Caco-2 (cell line): ENCODE results near the gene DR1. TPM values are rescaled to one million over a fixed set of nuclear protein-coding genes. Genes with fewer than 3 reads are reported as not detected.

Experiments
- BruUV-seq: library from RNA; stranded (reverse); fragments of 400-500 nt; replicated peaks from 2 replicates; lab custom pipeline; 2021; lab: Mats Ljungman, UMichigan
- CTCF ChIA-PET: fragments of 300-600 bp; sonication (Branson Sonifier 250); formaldehyde crosslinking; loops from one replicate; lab custom pipeline; 2022; ENCODE audit warnings: antibody characterized with exemption; lab: Charles Lee
- POLR2A ChIA-PET: fragments of 300-600 bp; sonication (Branson Sonifier 250); formaldehyde crosslinking; loops from one replicate; lab custom pipeline; 2022; ENCODE audit warnings: antibody characterized with exemption; lab: Charles Lee
- DNase-seq, 2 experiments: peaks; one replicate each; pipeline versions ENCODE4 v3.0.0 to v3.0.0-alpha.2; 2020 to 2022
- H3K27me3 ChIP-seq: replicated peaks from 2 replicates; pipeline ENCODE4 v1.6.0; 2011; ENCODE audit warnings: low read length; ENCODE audit not compliant: control insufficient read depth, insufficient read depth
- H3K36me3 ChIP-seq: 2 replicates; pipeline ENCODE4 v1.5.1; 2011; ENCODE audit warnings: low read length; ENCODE audit not compliant: control insufficient read depth, insufficient read depth
- H3K4me1 ChIP-seq: fragments of 250-450 bp; sonication (Bioruptor Pico); 2 replicates; pipeline ENCODE4 v1.5.1; 2020; ENCODE audit warnings: mild to moderate bottlenecking
- H3K4me3 ChIP-seq: 2 replicates; pipeline ENCODE4 v1.5.1; 2011; ENCODE audit warnings: low read depth, mild to moderate bottlenecking, control low read depth, low read length
- H3K9me3 ChIP-seq: fragments of 250-450 bp; sonication (Bioruptor Pico); 2 replicates; pipeline ENCODE4 v1.5.1; 2020; ENCODE audit warnings: mild to moderate bottlenecking, moderate library complexity
- H3K27ac Mint-ChIP-seq: one replicate; pipeline ENCODE4 v1.8.0; 2022; ENCODE audit warnings: mixed read lengths; ENCODE audit not compliant: unreplicated experiment
- H3K27me3 Mint-ChIP-seq: one replicate; pipeline ENCODE4 v1.8.0; 2022; ENCODE audit warnings: mixed read lengths; ENCODE audit not compliant: insufficient read depth, unreplicated experiment
- H3K36me3 Mint-ChIP-seq: one replicate; pipeline ENCODE4 v1.8.0; 2022; ENCODE audit warnings: mild to moderate bottlenecking, mixed read lengths; ENCODE audit not compliant: insufficient read depth, unreplicated experiment
- H3K4me1 Mint-ChIP-seq: one replicate; pipeline ENCODE4 v1.8.0; 2022; ENCODE audit warnings: low read depth, mixed read lengths; ENCODE audit not compliant: unreplicated experiment
- H3K4me3 Mint-ChIP-seq: one replicate; pipeline ENCODE4 v1.8.0; 2022; ENCODE audit warnings: mild to moderate bottlenecking, moderate library complexity, mixed read lengths; ENCODE audit not compliant: unreplicated experiment
- H3K9me3 Mint-ChIP-seq: one replicate; pipeline ENCODE4 v1.8.0; 2022; ENCODE audit warnings: mixed read lengths; ENCODE audit not compliant: unreplicated experiment
- intact Hi-C: fragments of 100-400 bp; cut with micrococcal nuclease; formaldehyde crosslinking; loops from one replicate; pipeline ENCODE4 v1.10.0; 2022; ENCODE audit not compliant: unreplicated experiment
- total RNA-seq: library from RNA; stranded (reverse); gene quantifications from 2 replicates; pipeline ENCODE4 v1.2.3, GENCODE V29; 2022
- TF ChIP-seq, protein P1 (sequence below), 2 experiments: fragments of 200-600 bp in 1 of 2; IDR thresholded peaks; 1 replicate in 1 of 2; 2 replicates in 1 of 2; pipeline versions ENCODE4 v1.5.1 to v1.8.0; 2011 to 2022; ENCODE audit warnings: antibody characterized with exemption in 1 of 2, control low read depth in 1 of 2, inconsistent platforms in 1 of 2, low read depth in 1 of 2, low read length in 1 of 2, mild to moderate bottlenecking in 1 of 2, moderate library complexity in 1 of 2; ENCODE audit not compliant: insufficient read depth in 1 of 2, severe bottlenecking in 1 of 2, unreplicated experiment in 1 of 2

Gene DR1
- total RNA-seq, 1 experiment from 2014 or later = 30.5 TPM

DNA sequence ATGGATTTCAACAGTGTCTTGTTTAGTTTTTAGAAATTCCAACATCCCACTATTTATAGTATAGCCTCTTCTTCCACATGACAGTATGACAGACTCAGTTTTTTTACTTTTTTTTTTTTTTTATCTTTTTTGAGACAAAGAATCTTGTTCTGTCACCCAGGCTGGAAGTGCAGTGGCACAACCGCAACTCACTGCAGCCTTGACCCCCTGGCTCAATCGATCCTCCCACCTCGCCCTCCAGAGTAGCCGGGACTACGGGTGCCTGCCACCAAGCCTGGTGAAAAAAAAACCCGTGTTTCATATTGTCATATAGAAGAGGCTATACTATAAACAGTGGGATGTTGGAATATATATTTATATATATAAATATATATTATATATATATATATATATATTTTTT is 1.2 kb upstream of the DR1 start:
- BruUV-seq = no TSS peak
- H3K36me3 ChIP-seq = no peaks in the 10 kb centered on the region
- no peaks in the 10 kb centered on the region for H3K9me3 ChIP-seq
- no peaks in the 10 kb centered on the region for H3K27me3 ChIP-seq
- ChIA-PET CTCF (interaction anchor here (2.6 kb wide), 1 partner anchor 40 kb away, joined by 13 read pairs; no protein-coding TSS in a partner anchor), POLR2A (interaction anchor here (2.2 kb wide), 1 partner anchor 40 kb away, joined by 8 read pairs; no protein-coding TSS in a partner anchor)
- Mint-ChIP-seq H3K9me3 (no peaks in the 10 kb centered on the region), H3K27ac (no peak overlapping the region), H3K4me3 (no peak overlapping the region), H3K27me3 (no peaks in the 10 kb centered on the region), H3K36me3 (peaks cover 8% of the 10 kb centered on the region), H3K4me1 (no peaks in the 10 kb centered on the region)
- H3K4me3 ChIP-seq = no peak overlapping the region; the same call in 1 of the 2 replicates
- intact Hi-C loops = no loop called here
- peaks cover 3% of the 10 kb centered on the region; the same call in 1 of the 2 replicates for H3K4me1 ChIP-seq
- TF ChIP-seq, protein P1, sequence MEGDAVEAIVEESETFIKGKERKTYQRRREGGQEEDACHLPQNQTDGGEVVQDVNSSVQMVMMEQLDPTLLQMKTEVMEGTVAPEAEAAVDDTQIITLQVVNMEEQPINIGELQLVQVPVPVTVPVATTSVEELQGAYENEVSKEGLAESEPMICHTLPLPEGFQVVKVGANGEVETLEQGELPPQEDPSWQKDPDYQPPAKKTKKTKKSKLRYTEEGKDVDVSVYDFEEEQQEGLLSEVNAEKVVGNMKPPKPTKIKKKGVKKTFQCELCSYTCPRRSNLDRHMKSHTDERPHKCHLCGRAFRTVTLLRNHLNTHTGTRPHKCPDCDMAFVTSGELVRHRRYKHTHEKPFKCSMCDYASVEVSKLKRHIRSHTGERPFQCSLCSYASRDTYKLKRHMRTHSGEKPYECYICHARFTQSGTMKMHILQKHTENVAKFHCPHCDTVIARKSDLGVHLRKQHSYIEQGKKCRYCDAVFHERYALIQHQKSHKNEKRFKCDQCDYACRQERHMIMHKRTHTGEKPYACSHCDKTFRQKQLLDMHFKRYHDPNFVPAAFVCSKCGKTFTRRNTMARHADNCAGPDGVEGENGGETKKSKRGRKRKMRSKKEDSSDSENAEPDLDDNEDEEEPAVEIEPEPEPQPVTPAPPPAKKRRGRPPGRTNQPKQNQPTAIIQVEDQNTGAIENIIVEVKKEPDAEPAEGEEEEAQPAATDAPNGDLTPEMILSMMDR (IDR thresholded peaks at IDR 0.05; ENCODE audit: insufficient read depth in 1 of 2, low read depth in 1 of 2, low read length in 1 of 2, severe bottlenecking in 1 of 2, unreplicated experiment in 1 of 2) = no peak
- DNase-seq = no peak

DNA sequence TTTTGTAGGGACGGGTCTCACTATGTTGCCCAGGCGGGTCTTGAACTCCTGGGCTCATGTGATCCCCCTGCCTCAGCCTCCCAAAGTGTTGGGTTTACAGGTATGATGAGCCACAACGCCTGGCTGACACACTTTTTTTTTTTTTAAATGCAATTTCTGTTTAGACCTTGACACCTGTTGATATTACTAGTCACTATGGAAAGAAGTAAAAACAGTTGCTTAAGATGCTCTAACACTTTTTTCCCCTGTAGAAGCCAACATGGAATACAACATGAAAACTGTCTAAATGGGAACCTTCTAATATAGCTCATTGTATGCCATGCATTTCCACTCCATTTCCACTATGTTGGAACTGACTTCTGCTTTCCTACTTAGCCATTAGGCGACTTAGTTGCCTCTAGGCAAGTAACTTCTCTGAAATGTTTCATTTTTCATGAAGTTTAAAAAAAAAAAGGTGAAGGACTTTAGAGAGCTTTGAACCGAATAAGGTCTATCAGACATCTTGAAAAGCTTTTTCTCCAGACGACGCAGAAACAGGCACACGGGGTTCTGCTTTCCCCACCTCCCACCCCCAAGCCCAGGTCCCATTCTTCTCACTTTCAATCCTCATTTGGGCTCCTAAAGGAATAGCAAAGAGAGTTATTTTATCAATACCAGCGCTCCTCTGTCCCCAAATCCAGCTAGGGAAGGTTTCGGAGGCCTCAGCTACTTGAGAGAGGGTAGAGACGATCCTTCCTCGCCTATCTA is 648 bp upstream of the DR1 start:
- Mint-ChIP-seq H3K9me3 (no peaks in the 10 kb centered on the region), H3K4me1 (no peaks in the 10 kb centered on the region), H3K27me3 (no peaks in the 10 kb centered on the region), H3K36me3 (peaks cover 8% of the 10 kb centered on the region), H3K27ac (peak overlapping the region; percentile 96), H3K4me3 (peak overlapping the region; percentile 94)
- peak in 1 of 2 experiments; percentile 2 for DNase-seq
- peak overlapping the region; percentile 64 for H3K4me3 ChIP-seq
- ChIA-PET POLR2A (interaction anchor here (0.7 to 2.2 kb wide), 2 partner anchors 40 to 435 kb away, joined by 3 to 8 read pairs; no protein-coding TSS in a partner anchor), CTCF (interaction anchor here (1.0 to 2.6 kb wide), 2 partner anchors 40 to 265 kb away, joined by 3 to 13 read pairs; no protein-coding TSS in a partner anchor)
- intact Hi-C loops = loop anchor here (1.0 kb wide), 1 partner anchor 41 kb away; no protein-coding TSS in a partner anchor
- H3K9me3 ChIP-seq = no peaks in the 10 kb centered on the region
- H3K4me1 ChIP-seq = peaks cover 6% of the 10 kb centered on the region; the same call in 1 of the 2 replicates
- TSS peak; percentile 90 for BruUV-seq
- no peaks in the 10 kb centered on the region for H3K27me3 ChIP-seq
- H3K36me3 ChIP-seq = no peaks in the 10 kb centered on the region
- TF ChIP-seq, protein P1 (IDR thresholded peaks at IDR 0.05; ENCODE audit: insufficient read depth in 1 of 2, low read depth in 1 of 2, low read length in 1 of 2, severe bottlenecking in 1 of 2, unreplicated experiment in 1 of 2) = no peak

DNA sequence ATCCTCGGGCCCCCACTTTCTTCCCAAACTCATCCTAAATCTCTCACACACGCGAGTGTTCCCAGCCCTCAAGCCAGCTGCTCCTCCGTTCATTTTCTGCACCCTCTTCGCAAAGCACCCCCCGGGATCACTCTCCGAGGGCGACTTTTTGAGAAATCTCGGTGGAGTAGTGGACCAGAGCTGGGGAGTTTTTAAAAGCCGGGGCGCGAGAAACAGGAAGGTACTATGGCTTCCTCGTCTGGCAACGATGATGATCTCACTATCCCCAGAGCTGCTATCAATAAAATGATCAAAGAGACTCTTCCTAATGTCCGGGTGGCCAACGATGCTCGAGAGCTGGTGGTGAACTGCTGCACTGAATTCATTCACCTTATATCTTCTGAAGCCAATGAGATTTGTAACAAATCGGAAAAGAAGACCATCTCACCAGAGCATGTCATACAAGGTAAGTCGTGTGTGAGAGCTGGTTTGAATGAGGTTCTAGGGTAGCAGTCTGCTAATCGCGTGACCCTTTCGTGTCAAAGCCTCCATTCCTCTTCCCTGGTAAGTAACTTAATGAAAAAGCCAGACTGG is 800 bp downstream of the DR1 start:
- TF ChIP-seq, protein P1 (IDR thresholded peaks at IDR 0.05; ENCODE audit: insufficient read depth in 1 of 2, low read depth in 1 of 2, low read length in 1 of 2, severe bottlenecking in 1 of 2, unreplicated experiment in 1 of 2) = no peak
- POLR2A ChIA-PET = interaction anchor here (2.2 kb wide), 1 partner anchor 42 kb away, joined by 8 read pairs; no protein-coding TSS in a partner anchor
- intact Hi-C loops = no loop called here
- Histone ChIP-seq H3K9me3 (no peaks in the 10 kb centered on the region), H3K27me3 (no peaks in the 10 kb centered on the region), H3K4me1 (peaks cover 6% of the 10 kb centered on the region; the same call in 1 of the 2 replicates), H3K36me3 (no peaks in the 10 kb centered on the region), H3K4me3 (peak overlapping the region; percentile 64)
- peak in 1 of 2 experiments; percentile 3 for DNase-seq
- Mint-ChIP-seq H3K4me1 (no peaks in the 10 kb centered on the region), H3K27ac (peak overlapping the region; percentile 96), H3K4me3 (peak overlapping the region; percentile 94), H3K9me3 (no peaks in the 10 kb centered on the region), H3K36me3 (peaks cover 8% of the 10 kb centered on the region), H3K27me3 (no peaks in the 10 kb centered on the region)
- CTCF ChIA-PET = interaction anchor here (2.6 kb wide), 1 partner anchor 42 kb away, joined by 13 read pairs; no protein-coding TSS in a partner anchor
- BruUV-seq = no TSS peak
